Activated CD4-positive, alpha-beta T cell treated with anti-CD3 and anti-CD28 coated beads for 36 hours (primary cell): Measurements from ENCODE around the gene AAK1. TPM values are rescaled to one million over a fixed set of nuclear protein-coding genes. Genes with fewer than 3 reads are reported as not detected.
A peak's percentile ranks its signal among the peaks of the same experiment; 100 is the strongest.

ENCODE experiments used
- ATAC-seq: fragments of 200-7000 bp; cut with Tn5 transposase; one replicate; pipeline ENCODE4 v1.10.0; 2021; ENCODE audit warnings: mild to moderate bottlenecking, moderate library complexity
- CTCF ChIA-PET: fragments of 350-600 bp; sonication (Branson Sonifier 250); formaldehyde crosslinking; loops from one replicate; lab custom pipeline; 2021; ENCODE audit warnings: antibody characterized with exemption; lab: Charles Lee
- POLR2A ChIA-PET: fragments of 350-600 bp; sonication (Branson Sonifier 250); formaldehyde crosslinking; loops from one replicate; lab custom pipeline; 2021; ENCODE audit warnings: antibody characterized with exemption, inconsistent platforms; lab: Charles Lee
- DNase-seq: peaks from one replicate; pipeline ENCODE4 v3.0.0-alpha.2; 2020
- H3K27ac Mint-ChIP-seq: one replicate; pipeline ENCODE4 v1.8.0; 2021; ENCODE audit warnings: mixed read lengths
- H3K27me3 Mint-ChIP-seq: one replicate; pipeline ENCODE4 v1.8.0; 2021; ENCODE audit warnings: mixed read lengths
- H3K36me3 Mint-ChIP-seq: one replicate; pipeline ENCODE4 v1.8.0; 2021; ENCODE audit warnings: low read depth, mixed read lengths
- H3K4me1 Mint-ChIP-seq: one replicate; pipeline ENCODE4 v1.8.0; 2021; ENCODE audit warnings: mixed read lengths
- H3K4me3 Mint-ChIP-seq: one replicate; pipeline ENCODE4 v1.8.0; 2021; ENCODE audit warnings: mild to moderate bottlenecking, moderate library complexity, mixed read lengths
- H3K9me3 Mint-ChIP-seq: one replicate; pipeline ENCODE4 v1.8.0; 2021; ENCODE audit warnings: low read depth, mixed read lengths
- intact Hi-C, 2 experiments: fragments of 100-400 bp; cut with DNase I in 1 of 2; cut with micrococcal nuclease in 1 of 2; formaldehyde crosslinking; loops; one replicate each; pipeline versions ENCODE4 v1.14.2 to v1.15.1; 2022 to 2024; cut with DNase I, micrococcal nuclease
- total RNA-seq, 2 experiments: library from RNA; stranded (reverse); gene quantifications; one replicate each; pipeline ENCODE4 v1.2.3, GENCODE V29; 2021

AAK1 gene
- total RNA-seq, 2 experiments from 2014 or later: 95.9 to 104 TPM

- intact Hi-C loops: loop anchor here in 1 of 2 experiments (1.0 kb wide), 1 partner anchor 8 kb away; no protein-coding TSS in a partner anchor
- Mint-ChIP-seq H3K9me3 (no peaks in the 10 kb centered on the region), H3K27me3 (no peaks in the 10 kb centered on the region), H3K27ac (no peak overlapping the region), H3K4me3 (no peak overlapping the region), H3K36me3 (peaks cover 38% of the 10 kb centered on the region), H3K4me1 (peaks cover 5% of the 10 kb centered on the region)
- DNase-seq: no peak
- CTCF ChIA-PET: interaction anchor here (1.0 kb wide), 1 partner anchor 21 kb away, joined by 4 read pairs; no protein-coding TSS in a partner anchor
- ATAC-seq: no peak
- POLR2A ChIA-PET: interaction anchor here (0.7 kb wide), 1 partner anchor 12 kb away, joined by 4 read pairs; no protein-coding TSS in a partner anchor
Measured at GRCh38 chr2:69465513-69466456, 177.8 kb downstream of the AAK1 start.

GRCh38 chr2:69464575-69464974 is 179.0 kb downstream of the AAK1 start:
- CTCF ChIA-PET: no interaction called here
- H3K36me3 Mint-ChIP-seq: peaks cover 39% of the 10 kb centered on the region
- H3K27ac Mint-ChIP-seq: no peak overlapping the region
- H3K4me1 Mint-ChIP-seq: peaks cover 12% of the 10 kb centered on the region
- ATAC-seq (peak; percentile 49), DNase-seq (peak; percentile 13)
- no peaks in the 10 kb centered on the region for H3K9me3 Mint-ChIP-seq
- H3K27me3 Mint-ChIP-seq: no peaks in the 10 kb centered on the region
- POLR2A ChIA-PET: no interaction called here
- H3K4me3 Mint-ChIP-seq: no peak overlapping the region
- intact Hi-C loops: no loop called here

GRCh38 chr2:69462780-69463179 is 180.8 kb downstream of the AAK1 start:
- CTCF ChIA-PET: interaction anchor here (1.3 kb wide), 1 partner anchor 27 kb away, joined by 5 read pairs; the partner anchor contains the start of gene NFU1
- peaks cover 39% of the 10 kb centered on the region for H3K36me3 Mint-ChIP-seq
- no peaks in the 10 kb centered on the region for H3K27me3 Mint-ChIP-seq

GRCh38 chr2:69461404-69461803 is 182.1 kb downstream of the AAK1 start:
- ATAC-seq (no peak), DNase-seq (no peak)
- Mint-ChIP-seq H3K9me3 (no peaks in the 10 kb centered on the region), H3K27ac (no peak overlapping the region), H3K4me1 (peaks cover 15% of the 10 kb centered on the region), H3K27me3 (no peaks in the 10 kb centered on the region), H3K4me3 (no peak overlapping the region), H3K36me3 (peaks cover 33% of the 10 kb centered on the region)
- intact Hi-C loops: no loop called here
- ChIA-PET CTCF (no interaction called here), POLR2A (no interaction called here)

More at GRCh38 chr2:69462780-69463179, 180.8 kb downstream of the AAK1 start:
- ATAC-seq (no peak), DNase-seq (no peak)
- H3K4me3 Mint-ChIP-seq: no peak overlapping the region
- no peaks in the 10 kb centered on the region for H3K9me3 Mint-ChIP-seq
- peaks cover 12% of the 10 kb centered on the region for H3K4me1 Mint-ChIP-seq
- intact Hi-C loops: no loop called here
- POLR2A ChIA-PET: interaction anchor here (1.0 kb wide), 1 partner anchor 25 kb away, joined by 3 read pairs; no protein-coding TSS in a partner anchor
- no peak overlapping the region for H3K27ac Mint-ChIP-seq

- H3K4me1 Mint-ChIP-seq: peaks cover 14% of the 10 kb centered on the region
- POLR2A ChIA-PET: interaction anchor here (0.8 kb wide), 1 partner anchor 87 kb away, joined by 7 read pairs; no protein-coding TSS in a partner anchor
- peaks cover 18% of the 10 kb centered on the region for H3K36me3 Mint-ChIP-seq
- no peaks in the 10 kb centered on the region for H3K9me3 Mint-ChIP-seq
- intact Hi-C loops: no loop called here
- no peak overlapping the region for H3K4me3 Mint-ChIP-seq
- H3K27ac Mint-ChIP-seq: peak overlapping the region; percentile 44
- DNase-seq (no peak), ATAC-seq (no peak)
- CTCF ChIA-PET: interaction anchor here (1.4 kb wide), 1 partner anchor 264 kb away, joined by 3 read pairs; no protein-coding TSS in a partner anchor
- H3K27me3 Mint-ChIP-seq: no peaks in the 10 kb centered on the region
Measured at GRCh38 chr2:69459936-69460335, 183.6 kb downstream of the AAK1 start.

GRCh38 chr2:69456950-69457445 is 186.5 kb downstream of the AAK1 start:
- H3K9me3 Mint-ChIP-seq: no peaks in the 10 kb centered on the region
- intact Hi-C loops: loop anchor here in 1 of 2 experiments (1.0 kb wide), 1 partner anchor 8 kb away; no protein-coding TSS in a partner anchor
- no peaks in the 10 kb centered on the region for H3K27me3 Mint-ChIP-seq
- no peak for ATAC-seq
- CTCF ChIA-PET: interaction anchor here (0.5 to 2.1 kb wide), 5 partner anchors 20 to 892 kb away, joined by 3 to 6 read pairs (median 3); partner anchors contain the start of gene NFU1
- peaks cover 6% of the 10 kb centered on the region for H3K36me3 Mint-ChIP-seq
- POLR2A ChIA-PET: no interaction called here
- no peak overlapping the region for H3K27ac Mint-ChIP-seq
- H3K4me3 Mint-ChIP-seq: no peak overlapping the region
- peaks cover 37% of the 10 kb centered on the region for H3K4me1 Mint-ChIP-seq
- DNase-seq: no peak

GRCh38 chr2:69456154-69456553 is 187.4 kb downstream of the AAK1 start:
- Mint-ChIP-seq H3K4me1 (peaks cover 37% of the 10 kb centered on the region), H3K27me3 (no peaks in the 10 kb centered on the region), H3K27ac (no peak overlapping the region), H3K9me3 (no peaks in the 10 kb centered on the region), H3K36me3 (peaks cover 3% of the 10 kb centered on the region), H3K4me3 (no peak overlapping the region)
- DNase-seq: no peak
- no peak for ATAC-seq
- ChIA-PET POLR2A (no interaction called here), CTCF (interaction anchor here (0.8 to 2.1 kb wide), 2 partner anchors 19 to 126 kb away, joined by 3 to 5 read pairs; partner anchors contain the start of gene NFU1)
- intact Hi-C loops: no loop called here

- Mint-ChIP-seq H3K27me3 (no peaks in the 10 kb centered on the region), H3K27ac (no peak overlapping the region), H3K4me1 (peaks cover 31% of the 10 kb centered on the region), H3K36me3 (peaks cover 2% of the 10 kb centered on the region), H3K9me3 (no peaks in the 10 kb centered on the region), H3K4me3 (no peak overlapping the region)
- POLR2A ChIA-PET: no interaction called here
- intact Hi-C loops: no loop called here
- ATAC-seq: no peak
- no peak for DNase-seq
- CTCF ChIA-PET: no interaction called here
Measured at GRCh38 chr2:69454976-69455375, 188.6 kb downstream of the AAK1 start.

- H3K4me1 Mint-ChIP-seq: peaks cover 30% of the 10 kb centered on the region
- POLR2A ChIA-PET: interaction anchor here (0.6 to 1.2 kb wide), 5 partner anchors 12 to 671 kb away, joined by 4 to 8 read pairs (median 5); partner anchors contain the start of gene NFU1
- peak; percentile 63 for DNase-seq
- H3K27me3 Mint-ChIP-seq: no peaks in the 10 kb centered on the region
- peak; percentile 96 for ATAC-seq
- no peaks in the 10 kb centered on the region for H3K36me3 Mint-ChIP-seq
- intact Hi-C loops: loop anchor here in 1 of 2 experiments (1.0 kb wide), 1 partner anchor 16 kb away; the partner anchor contains the start of gene NFU1
- no peaks in the 10 kb centered on the region for H3K9me3 Mint-ChIP-seq
- no peak overlapping the region for H3K4me3 Mint-ChIP-seq
- CTCF ChIA-PET: interaction anchor here (0.5 to 2.5 kb wide), 7 partner anchors 16 to 748 kb away, joined by 3 to 14 read pairs (median 3); partner anchors contain the start of gene NFU1
- H3K27ac Mint-ChIP-seq: peak overlapping the region; percentile 74
Measured at GRCh38 chr2:69453475-69454129, 189.9 kb downstream of the AAK1 start.

- Mint-ChIP-seq H3K27ac (peak overlapping the region; percentile 51), H3K4me3 (no peak overlapping the region), H3K27me3 (no peaks in the 10 kb centered on the region), H3K4me1 (peaks cover 30% of the 10 kb centered on the region), H3K36me3 (no peaks in the 10 kb centered on the region), H3K9me3 (no peaks in the 10 kb centered on the region)
- ATAC-seq (no peak), DNase-seq (no peak)
- intact Hi-C loops: loop anchor here in 1 of 2 experiments (1.0 kb wide), 1 partner anchor 15 kb away; the partner anchor contains the start of gene NFU1
- ChIA-PET CTCF (interaction anchor here (1.0 to 2.5 kb wide), 4 partner anchors 15 to 113 kb away, joined by 3 to 14 read pairs (median 3); partner anchors contain the start of gene NFU1), POLR2A (no interaction called here)
Measured at GRCh38 chr2:69452687-69453086, 190.9 kb downstream of the AAK1 start.
